HG02852 (cell line): ENCODE measurements around the gene FGGY.
"Not testable (repeated sequence)": the region's sequence is repeated elsewhere in the genome, so short reads cannot be mapped to it uniquely, and the experiment has no call there.

Experiments
- ATAC-seq: cut with Tn5 transposase; IDR thresholded peaks from one replicate; pipeline ENCODE4 v1.9.1; 2021; ENCODE audit warnings: mild to moderate bottlenecking, moderate library complexity; ENCODE audit not compliant: unreplicated experiment

FGGY gene

DNA sequence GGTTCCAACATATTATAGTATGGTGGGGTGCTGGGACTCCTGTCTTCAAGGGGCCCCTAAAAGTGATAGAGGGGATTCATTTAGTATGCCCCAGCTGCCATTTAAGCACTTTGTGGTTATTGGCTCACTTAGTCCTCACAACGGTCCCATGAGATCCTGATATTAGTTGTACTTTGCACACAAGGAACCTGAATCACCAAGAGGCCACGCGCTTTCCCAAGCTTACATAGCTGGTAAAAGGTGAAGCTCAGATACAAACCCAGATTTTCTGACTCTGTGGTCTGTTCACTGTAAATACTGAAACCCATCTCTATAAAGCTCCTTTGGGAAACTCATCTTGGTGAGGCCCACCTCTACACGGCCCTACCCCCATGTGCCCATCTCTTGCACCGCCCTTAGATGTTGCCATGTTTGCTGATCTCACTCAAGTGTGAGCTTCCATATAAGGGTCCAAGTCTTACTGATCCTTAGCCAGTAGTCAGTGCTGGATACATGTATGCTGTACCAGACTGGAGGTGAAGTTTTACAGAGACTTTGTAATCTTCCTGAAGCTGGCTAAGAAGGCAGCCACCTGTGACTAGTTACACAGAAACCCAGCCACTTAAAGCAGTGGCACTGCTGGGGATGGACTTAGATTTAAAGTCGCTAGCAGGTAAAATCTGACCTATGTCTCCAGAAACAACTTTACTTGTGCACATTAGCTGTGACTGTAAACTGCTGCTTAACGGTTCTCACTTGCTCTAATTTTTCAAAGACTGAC lies 393.5 kb downstream of the FGGY start:
- no peak for ATAC-seq

- no peak for ATAC-seq
These were observed 394.4 kb downstream of the FGGY start for GRCh38 chr1:59691261-59691660.

DNA sequence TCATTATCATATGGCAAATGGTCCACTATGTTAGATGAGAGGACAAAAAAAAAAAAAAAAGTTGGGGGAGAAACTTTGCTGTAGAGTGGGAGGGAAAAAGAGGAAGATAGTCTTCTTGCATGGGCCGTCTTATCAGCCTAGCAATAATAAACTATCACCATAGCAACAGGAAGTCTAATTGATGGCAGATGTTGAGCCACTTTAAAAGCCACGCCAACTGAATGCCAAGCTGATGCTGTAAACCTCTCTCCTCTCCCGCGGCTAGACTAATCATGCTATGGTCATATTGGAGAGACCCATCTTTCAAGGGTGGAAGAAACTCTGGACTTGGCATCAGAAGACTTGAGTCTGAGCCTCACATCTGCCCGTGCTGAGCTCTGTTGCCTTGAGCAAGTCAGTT lies 395.7 kb downstream of the FGGY start:
- no peak for ATAC-seq

- no peak for ATAC-seq
These were observed 396.5 kb downstream of the FGGY start for GRCh38 chr1:59693406-59693805.

GRCh38 chr1:59695252-59695651 lies 398.4 kb downstream of the FGGY start:
- no peak for ATAC-seq

DNA sequence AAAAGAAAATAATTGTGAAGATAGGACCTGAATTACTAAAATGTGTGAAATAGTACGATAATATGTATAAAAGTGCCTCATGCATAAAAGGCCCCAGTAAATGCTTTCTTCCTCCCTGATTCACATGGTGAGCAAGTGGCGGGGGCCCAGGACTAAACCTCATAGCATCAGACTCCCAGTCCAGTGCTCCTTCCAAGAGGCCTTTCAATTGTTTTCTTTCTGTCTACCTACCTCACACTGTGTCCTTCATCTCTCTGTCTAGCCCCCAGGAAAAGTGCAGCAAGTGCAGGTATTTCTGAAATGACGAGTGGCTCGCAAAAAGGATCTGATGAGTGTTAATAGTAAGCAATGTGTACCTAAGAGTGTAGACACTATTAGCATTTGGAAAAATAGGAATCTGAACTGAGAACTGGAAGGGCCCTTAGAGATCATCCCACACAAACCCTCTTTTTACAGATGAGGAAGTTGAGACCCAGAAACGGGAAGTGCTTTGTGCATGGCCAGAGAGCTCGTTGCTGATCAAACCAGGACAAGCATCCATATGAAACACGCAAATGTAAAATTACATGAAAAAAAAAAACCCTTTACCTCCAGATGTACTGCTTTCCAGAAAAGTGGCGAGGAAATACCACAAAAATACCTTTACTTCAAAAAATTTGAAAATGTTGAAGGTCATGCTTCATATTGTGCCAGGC lies 399.7 kb downstream of the FGGY start:
- ATAC-seq = no peak

- no peak for ATAC-seq
These were observed 400.4 kb downstream of the FGGY start for GRCh38 chr1:59697150-59697800.

GRCh38 chr1:59698386-59698785 lies 401.5 kb downstream of the FGGY start:
- no peak for ATAC-seq

- ATAC-seq = no peak
These were observed 402.4 kb downstream of the FGGY start for GRCh38 chr1:59699227-59699847.

DNA sequence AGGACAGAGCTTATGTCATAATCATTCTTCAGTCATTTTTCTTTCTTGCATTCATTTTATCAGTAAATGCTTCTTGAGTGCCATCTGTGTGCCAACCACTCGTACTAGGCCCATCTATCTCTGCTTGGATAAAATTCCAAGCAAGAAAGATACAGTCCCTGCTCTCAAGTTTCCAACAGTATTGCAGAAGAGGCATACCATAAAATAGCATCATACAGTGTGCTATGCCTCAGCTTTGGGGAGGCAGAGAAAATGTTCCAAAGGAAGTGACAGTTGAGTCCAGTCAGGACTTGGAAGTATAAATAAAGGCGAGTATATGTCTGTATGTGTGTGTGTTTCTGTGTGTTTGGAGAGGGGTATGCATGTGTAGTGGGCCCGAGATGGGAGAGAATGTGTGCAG lies 404.5 kb downstream of the FGGY start:
- ATAC-seq = no peak

- ATAC-seq = no peak
These were observed 406.5 kb downstream of the FGGY start for GRCh38 chr1:59703226-59703917.

DNA sequence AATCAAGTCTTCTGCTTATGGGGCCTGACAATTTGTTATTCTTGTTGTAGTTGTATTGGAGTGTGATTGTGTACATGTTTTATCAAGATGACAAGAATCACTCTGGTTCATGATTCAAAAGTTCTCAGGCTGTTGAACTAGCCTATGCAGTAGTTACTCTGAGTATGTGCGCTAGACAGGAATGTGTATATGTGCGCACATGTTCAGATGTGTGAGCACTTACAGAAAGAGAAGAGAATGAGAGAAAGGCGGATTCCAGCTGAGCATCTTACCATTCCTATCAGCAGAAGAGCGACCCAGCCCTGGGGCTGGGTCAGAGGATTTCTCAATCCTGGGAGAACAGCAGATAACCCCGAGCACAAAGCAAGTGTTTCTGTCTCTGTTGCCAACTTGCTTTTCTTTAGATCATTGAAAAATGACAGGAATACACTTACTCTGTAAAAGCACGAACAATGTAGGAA lies 407.1 kb downstream of the FGGY start:
- ATAC-seq = no peak

DNA sequence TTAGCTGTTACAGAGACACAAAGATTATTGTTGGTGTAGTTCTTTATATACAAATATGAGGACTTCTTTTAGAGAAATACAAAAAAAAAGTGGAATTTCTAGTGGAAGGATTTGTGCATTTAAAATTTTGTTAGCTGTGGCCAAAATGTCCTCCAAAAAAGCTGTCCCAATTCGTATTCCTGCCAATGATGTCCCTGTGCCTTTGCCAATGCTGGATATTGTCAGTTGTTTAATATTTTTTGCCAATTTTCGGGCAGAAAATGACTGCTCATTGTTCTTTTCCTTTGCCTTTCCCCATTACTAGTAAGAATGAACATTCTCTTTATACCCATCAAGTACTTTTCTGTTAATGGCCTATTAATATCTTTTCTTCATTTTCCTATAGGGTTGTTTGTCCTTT lies 407.8 kb downstream of the FGGY start:
- ATAC-seq = no peak

- ATAC-seq = no peak
These were observed 408.8 kb downstream of the FGGY start for GRCh38 chr1:59705466-59706302.

DNA sequence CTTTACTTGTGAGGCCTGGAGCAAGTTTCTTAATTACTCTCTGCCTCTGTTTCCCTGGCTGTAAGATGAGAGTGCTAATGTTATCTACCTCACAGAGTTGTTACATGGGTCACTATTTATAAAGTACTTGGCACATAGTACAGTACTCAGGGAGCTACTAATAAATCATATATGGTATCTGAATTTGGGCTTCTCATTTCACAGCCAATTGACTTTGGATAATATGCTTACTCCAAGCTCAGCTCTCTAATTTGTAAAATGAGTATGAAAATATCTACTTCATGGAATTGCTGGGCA lies 409.4 kb downstream of the FGGY start:
- no peak for ATAC-seq

DNA sequence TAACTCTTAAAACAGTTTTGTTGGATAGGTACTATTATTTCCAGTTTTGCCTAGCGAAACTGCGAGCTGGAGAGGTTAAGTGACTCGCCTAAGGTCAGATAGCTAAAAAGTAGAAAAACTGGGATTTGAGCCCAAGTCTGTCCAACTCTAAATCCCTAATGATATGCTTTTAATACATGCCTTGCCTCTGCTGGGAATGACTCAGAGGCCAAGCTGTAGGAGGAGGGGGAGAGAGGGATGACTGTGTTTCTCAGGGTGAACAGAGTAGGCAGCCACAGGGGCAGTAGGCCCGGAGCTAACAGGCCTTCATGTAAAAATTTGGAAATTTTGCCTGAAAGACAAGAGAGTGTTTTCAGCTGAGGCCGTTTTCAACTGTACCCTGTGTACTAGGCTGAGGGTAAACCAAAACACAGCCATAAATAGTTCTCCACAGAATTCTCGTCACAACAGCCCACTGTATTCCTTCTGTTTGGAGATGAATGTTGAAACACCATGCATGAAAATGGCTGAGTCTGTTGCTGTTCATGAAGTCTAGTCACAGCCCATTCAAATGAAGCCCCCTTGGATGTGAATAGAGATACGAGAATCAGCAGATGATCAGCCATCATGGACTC lies 410.4 kb downstream of the FGGY start:
- no peak for ATAC-seq

GRCh38 chr1:59709333-59709732 lies 412.4 kb downstream of the FGGY start:
- no peak for ATAC-seq

GRCh38 chr1:59710920-59711319 lies 414.0 kb downstream of the FGGY start:
- ATAC-seq = not testable (repeated sequence)

GRCh38 chr1:59714219-59714618 lies 417.3 kb downstream of the FGGY start:
- ATAC-seq = no peak

DNA sequence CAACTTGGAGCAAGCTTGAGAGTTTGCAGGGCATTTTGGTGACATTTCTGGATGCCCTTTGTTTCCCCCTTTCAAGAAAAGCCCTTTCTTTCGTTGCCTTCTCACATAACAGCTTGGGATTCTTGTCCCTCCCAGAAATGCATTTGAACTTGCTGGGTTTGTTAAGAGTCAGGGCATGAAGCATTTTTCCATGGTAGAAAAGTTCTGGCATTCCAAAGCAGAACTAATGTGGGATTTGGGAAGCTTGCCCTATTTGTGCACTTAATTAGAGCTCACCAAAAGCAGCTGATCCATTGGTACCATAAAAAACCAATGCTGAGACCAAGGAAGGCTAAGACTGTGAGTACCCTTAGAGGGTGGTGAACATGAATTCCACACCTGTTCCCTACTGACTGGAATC lies 418.1 kb downstream of the FGGY start:
- no peak for ATAC-seq
